ENCODE measurements around the gene SUMO1. TPM values are rescaled to one million over a fixed set of nuclear protein-coding genes. Genes with fewer than 3 reads are reported as not detected.
"Not testable (repeated sequence)": the region's sequence is repeated elsewhere in the genome, so short reads cannot be mapped to it uniquely, and the experiment has no call there.

SUMO1 gene
- total RNA-seq, result 10 to 100 TPM; 88.0 to 99.9 TPM

DNA sequence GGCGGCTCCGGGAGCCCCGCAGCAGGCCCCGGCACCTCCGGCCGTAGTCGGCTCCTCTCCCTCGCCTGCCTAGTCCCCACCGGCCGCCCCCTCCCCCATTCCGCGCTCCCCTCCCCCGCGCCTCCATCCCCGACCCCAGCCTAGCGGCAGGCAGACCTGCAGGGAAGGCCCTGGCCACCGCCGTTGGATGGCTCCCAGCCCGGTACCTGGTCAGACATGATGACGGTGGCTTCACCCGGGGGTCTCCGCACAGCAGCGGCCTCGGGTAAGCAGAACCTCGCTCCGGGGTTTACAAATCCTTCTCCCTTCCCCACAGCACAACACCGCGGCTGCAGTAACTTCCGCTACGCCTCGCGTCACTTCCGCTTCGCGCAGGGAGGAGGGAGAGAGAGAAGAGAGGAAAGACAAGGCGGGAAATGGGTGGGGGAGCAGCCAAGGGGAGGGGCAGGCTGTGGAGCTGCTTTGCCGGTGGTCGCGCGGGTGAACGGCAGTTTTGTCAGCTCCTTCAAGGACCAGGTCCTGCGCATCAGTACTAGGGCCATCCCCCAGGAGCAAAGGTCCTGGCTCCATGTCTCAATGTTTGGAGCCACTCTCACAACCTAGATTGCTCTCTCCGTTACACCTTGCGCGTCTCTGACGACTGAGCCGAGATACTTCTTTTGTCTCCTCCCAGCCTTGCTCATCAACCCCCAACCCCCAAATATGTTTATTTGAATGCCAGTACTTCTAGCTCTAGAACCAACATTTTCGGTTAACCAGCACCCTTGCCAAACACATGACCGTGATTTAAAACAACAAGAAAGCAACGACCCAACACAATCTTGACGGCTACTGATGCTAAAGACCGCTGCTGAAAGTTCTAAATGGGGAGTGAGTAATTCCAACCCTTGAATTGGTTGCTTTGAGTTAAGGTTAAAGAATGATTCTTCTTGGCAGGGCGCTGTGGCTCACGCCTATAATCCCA lies at the start of gene SUMO1:
Gene SUMO1, minus strand, starts transcription at position 364 of the 964 bp plus-strand sequence. Its CDS starts 146 bp downstream, at position 218.
- TF ChIP-seq, protein P1, sequence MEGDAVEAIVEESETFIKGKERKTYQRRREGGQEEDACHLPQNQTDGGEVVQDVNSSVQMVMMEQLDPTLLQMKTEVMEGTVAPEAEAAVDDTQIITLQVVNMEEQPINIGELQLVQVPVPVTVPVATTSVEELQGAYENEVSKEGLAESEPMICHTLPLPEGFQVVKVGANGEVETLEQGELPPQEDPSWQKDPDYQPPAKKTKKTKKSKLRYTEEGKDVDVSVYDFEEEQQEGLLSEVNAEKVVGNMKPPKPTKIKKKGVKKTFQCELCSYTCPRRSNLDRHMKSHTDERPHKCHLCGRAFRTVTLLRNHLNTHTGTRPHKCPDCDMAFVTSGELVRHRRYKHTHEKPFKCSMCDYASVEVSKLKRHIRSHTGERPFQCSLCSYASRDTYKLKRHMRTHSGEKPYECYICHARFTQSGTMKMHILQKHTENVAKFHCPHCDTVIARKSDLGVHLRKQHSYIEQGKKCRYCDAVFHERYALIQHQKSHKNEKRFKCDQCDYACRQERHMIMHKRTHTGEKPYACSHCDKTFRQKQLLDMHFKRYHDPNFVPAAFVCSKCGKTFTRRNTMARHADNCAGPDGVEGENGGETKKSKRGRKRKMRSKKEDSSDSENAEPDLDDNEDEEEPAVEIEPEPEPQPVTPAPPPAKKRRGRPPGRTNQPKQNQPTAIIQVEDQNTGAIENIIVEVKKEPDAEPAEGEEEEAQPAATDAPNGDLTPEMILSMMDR (IDR thresholded peaks at IDR 0.05), result no peak
- intact Hi-C loops (cut with DNase I), result no loop called here

DNA sequence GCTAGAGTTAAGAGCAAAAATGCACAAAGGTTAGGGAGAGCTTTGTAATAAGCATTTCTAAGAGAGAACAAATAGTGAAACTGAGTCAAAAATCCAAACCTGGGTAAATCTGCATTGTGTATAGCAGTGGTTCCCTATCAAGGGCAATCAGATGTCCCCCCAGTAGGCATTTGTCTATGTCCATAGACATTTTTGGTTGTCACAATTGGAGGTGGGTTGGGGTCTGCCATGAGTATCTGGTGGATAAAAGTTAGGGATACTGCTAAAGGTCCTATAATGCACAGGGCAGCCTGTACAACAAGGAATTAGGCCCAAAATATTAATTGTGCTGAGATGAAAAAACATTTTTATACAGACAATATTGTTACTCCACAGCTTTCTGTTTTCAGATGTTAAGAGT lies 48.2 kb upstream of the SUMO1 start:
- peaks cover 23% of the 10 kb centered on the region for H3K36me3 ChIP-seq
- H3K4me3 ChIP-seq, result no peak overlapping the region
- intact Hi-C loops (cut with DNase I), result no loop called here
- H3K4me1 ChIP-seq, result no peaks in the 10 kb centered on the region
- H3K27me3 ChIP-seq, result no peaks in the 10 kb centered on the region
- H3K9ac ChIP-seq (ENCODE audit: low read depth in 2 of 2, low read length in 2 of 2), result no peak overlapping the region
- no peaks in the 10 kb centered on the region for H3K9me3 ChIP-seq
- no peak for DNase-seq
- H3K27ac ChIP-seq, result no peak overlapping the region
- TF ChIP-seq, protein P1 (IDR thresholded peaks at IDR 0.05), result no peak

More for the DNA sequence above, at the start of gene SUMO1:
- H3K36me3 ChIP-seq, result no peaks in the 10 kb centered on the region
- H3K9me3 ChIP-seq, result no peaks in the 10 kb centered on the region
- no peaks in the 10 kb centered on the region for H3K4me1 ChIP-seq
- peak within 1 kb of the TSS; percentile 79 for H3K27ac ChIP-seq
- H3K9ac ChIP-seq (ENCODE audit: low read depth in 2 of 2, low read length in 2 of 2), result peak within 1 kb of the TSS; percentile 83 to 92
- no peaks in the 10 kb centered on the region for H3K27me3 ChIP-seq
- DNase-seq, result peak; percentile 95
- H3K4me3 ChIP-seq, result peak within 1 kb of the TSS; percentile 99

DNA sequence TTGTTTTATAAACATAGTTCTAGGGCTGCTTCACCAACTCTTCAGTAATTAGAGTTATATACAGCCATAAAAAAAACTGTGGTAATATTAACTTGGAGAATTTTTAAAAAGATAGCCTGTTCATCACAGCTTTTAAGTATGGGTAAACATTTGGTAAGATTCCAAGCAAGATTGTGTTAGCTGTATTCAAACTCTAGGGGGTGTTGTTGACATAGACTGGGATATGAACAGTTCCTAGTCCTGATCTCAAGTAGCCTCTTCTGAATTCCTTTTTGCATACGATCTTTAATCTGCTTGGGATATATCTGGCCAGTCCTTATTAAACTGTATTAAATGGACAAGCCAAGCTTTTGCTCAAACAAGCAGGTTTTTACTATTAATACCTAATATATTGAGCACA lies 40.5 kb upstream of the SUMO1 start:
- H3K9ac ChIP-seq (ENCODE audit: low read depth in 2 of 2, low read length in 2 of 2), result no peak overlapping the region
- DNase-seq, result no peak

DNA sequence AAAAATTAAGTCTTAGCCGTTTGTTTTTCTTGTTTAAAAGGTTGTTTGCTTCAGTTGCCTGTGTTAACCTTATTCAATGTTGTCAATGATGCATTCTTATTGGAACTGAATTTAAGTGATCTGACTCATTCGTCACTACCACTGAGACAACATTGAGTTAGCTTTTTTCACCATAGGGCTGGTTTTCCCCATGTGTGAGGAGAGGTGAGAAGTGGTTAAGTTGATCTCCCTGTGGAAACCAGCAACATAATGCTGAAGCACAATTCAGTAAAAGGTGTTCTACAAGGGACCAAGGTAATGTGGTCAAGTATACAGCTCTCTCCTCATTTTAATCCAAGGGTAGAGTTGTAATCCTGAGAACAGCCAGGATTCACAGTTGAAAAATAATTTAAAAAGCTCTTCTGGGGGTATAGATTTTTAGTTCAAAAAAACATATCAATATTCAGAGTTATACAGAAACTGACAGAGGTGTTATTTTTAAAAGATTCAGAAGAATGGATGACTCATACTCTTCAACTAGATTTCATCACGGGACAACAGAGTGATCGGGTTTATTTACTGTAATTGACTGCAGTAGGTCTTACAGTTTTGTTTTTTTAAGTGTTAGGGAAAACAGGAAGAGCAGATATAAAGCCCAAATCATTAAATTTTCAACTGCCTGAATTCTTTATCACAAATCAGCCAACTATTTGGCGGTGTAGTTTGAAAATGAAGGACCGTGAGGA lies 39.8 kb upstream of the SUMO1 start:
- H3K36me3 ChIP-seq, result no peaks in the 10 kb centered on the region
- TF ChIP-seq, protein P1 (IDR thresholded peaks at IDR 0.05), result no peak
- H3K27ac ChIP-seq, result peak overlapping the region; percentile 2
- no peak for DNase-seq
- no peaks in the 10 kb centered on the region for H3K27me3 ChIP-seq
- H3K4me1 ChIP-seq, result no peaks in the 10 kb centered on the region
- H3K9me3 ChIP-seq, result no peaks in the 10 kb centered on the region
- H3K4me3 ChIP-seq, result no peak overlapping the region
- H3K9ac ChIP-seq (ENCODE audit: low read depth in 2 of 2, low read length in 2 of 2), result no peak overlapping the region
- intact Hi-C loops (cut with DNase I), result no loop called here

More for the DNA sequence above, 40.5 kb upstream of the SUMO1 start:
- TF ChIP-seq, protein P1 (IDR thresholded peaks at IDR 0.05), result peak; percentile 41
- no peaks in the 10 kb centered on the region for H3K4me1 ChIP-seq
- no peaks in the 10 kb centered on the region for H3K27me3 ChIP-seq
- no peak overlapping the region for H3K4me3 ChIP-seq
- H3K27ac ChIP-seq, result no peak overlapping the region
- H3K36me3 ChIP-seq, result peaks cover 6% of the 10 kb centered on the region
- H3K9me3 ChIP-seq, result no peaks in the 10 kb centered on the region
- intact Hi-C loops (cut with DNase I), result no loop called here

DNA sequence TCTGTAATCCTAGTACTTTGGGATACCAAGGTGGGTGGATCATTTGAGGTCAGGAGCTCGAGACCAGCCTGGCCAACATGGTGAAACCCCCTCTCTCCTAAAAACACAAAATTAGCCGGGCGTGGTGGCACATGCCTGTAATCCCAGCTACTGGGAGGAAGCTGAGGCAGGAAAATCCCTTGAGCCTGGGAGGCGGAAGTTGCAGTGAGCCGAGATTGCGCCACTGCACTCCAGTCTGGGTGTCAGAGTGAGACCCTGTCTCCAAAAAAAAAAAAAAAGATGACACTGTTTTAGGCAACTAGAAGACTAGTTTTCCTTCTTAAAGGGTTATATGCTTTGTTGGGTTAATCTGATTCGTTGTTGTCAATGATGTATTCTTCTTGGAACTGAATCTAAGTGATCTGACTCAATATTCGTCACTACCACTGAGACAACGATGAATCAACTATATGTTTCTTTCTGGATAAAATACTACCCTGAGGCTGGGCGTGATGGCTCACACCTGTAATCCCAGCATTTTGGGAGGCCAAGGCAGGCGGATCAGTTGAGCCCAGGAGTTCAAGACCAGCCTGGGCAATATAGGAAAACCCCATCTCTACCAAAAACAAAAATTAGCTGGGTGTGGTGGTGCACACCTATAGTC lies 37.8 kb upstream of the SUMO1 start:
- H3K9ac ChIP-seq (ENCODE audit: low read depth in 2 of 2, low read length in 2 of 2); H3K4me1 ChIP-seq; H3K27ac ChIP-seq; intact Hi-C loops (cut with DNase I); H3K27me3 ChIP-seq; H3K36me3 ChIP-seq; H3K4me3 ChIP-seq; H3K9me3 ChIP-seq; DNase-seq: not testable (repeated sequence)

Measured in colonic mucosa (tissue), 4 donors.